HG03575 (cell line): Measurements from ENCODE around the gene SLC4A7.
A peak's percentile ranks its signal among the peaks of the same experiment; 100 is the strongest.
"Not testable (repeated sequence)": the region's sequence is repeated elsewhere in the genome, so short reads cannot be mapped to it uniquely, and the experiment has no call there.

Source experiments
- ATAC-seq: cut with Tn5 transposase; IDR thresholded peaks from one replicate; pipeline ENCODE4 v1.9.1; 2021; ENCODE audit not compliant: unreplicated experiment, insufficient number of reproducible peaks, low FRiP score; ENCODE audit errors: extremely low read depth

The SLC4A7 gene

DNA sequence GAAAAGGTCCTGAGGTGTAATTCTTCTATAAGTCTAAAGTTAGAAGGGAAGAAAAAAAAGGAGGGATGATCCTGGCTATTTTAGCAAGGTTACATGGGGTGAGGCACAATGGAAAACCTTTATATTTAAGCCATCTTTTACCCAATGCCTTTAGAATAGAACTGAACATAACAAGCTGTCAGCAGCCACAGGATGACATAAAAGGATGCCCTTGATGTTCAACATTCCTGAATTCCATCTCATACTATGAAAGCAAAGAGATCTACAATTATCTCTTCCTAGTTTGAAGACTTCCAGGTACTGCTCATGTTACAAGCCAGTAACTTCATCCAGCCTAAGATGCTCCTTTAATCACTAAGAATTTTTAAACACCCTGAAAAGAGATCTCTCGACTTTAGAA lies 141.9 kb downstream of the SLC4A7 start:
- no peak for ATAC-seq

DNA sequence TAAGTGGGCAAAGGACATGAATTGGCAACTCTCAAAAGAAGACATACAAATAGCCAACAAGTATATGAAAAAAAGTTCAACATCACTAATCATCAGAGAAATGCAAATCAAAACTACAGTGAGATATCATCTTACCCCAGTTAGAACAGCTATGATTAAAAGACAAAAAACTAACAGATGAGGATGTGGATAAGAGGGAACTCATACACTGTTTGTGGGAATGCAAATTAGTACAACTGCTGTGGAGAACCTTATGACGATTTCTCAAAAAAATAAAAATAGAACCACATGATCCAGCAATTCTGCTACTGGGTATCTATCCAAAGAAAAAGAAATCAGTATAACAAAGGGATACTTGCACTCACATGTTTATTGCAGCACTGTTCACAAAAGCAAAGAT lies 143.7 kb downstream of the SLC4A7 start:
- peak; percentile 90 for ATAC-seq

- ATAC-seq = no peak
Observed at GRCh38 chr3:27335571-27335970, 148.6 kb downstream of the SLC4A7 start.

DNA sequence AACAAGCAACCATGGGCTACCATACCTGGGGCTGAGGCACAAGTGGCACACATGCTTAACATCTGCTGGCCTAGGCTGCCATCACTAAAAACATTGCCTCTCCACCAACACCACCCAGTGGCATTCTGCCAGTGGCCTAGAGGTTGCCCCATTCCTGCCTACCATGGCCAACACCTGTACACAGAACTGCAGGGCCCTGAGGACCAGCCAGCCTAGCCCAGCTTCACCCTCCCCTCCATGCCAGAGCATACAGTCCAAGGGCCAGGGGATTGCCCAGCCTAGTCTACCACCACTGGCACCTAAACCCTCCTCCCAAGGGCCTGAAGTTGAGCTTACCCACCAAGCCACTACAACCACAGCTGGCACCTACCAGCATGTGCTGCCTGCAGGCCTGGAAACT lies 150.3 kb downstream of the SLC4A7 start:
- ATAC-seq = no peak

GRCh38 chr3:27328982-27329762 lies 155.0 kb downstream of the SLC4A7 start:
- not testable (repeated sequence) for ATAC-seq

DNA sequence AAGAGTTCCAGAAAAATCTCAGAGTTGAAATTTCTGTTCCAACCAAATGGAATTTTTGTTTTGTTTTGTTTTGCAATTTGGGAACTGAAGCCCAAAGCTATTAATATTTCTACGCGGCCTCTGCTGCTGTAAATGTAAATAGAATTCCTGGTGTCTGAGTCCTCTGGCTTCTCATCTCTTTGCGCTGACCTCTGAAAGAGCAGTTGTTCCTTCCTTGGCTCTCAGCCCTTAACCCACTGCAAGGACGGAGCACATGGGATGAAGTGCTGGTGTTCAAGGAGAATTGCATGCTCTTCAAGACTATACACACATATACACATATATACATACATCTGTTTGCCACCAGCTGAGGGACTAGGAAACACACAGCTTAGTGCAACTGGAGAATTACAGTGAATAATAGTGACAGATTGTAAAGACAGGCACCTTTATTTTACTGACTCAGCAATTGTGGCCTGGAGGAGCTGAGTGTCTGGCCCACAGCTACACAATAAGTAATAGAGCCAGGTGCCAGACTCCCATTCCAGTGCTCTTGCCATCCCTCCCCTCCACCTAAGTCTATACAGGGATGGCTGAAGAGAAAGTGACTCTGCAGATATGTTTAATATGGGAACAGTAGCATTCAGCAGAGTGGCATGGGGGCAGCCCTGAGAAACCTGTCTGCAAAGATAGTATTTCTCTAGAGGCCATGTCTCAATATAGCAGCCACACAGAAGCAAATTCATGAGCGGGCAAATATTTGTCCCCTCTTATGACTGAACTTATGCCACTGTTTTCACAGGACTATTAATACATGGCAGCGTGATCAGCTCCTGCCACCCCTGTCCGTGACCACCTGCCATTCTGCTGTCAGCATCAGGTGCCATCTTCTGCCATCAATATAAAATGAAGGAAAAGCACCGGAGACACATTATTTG lies 157.3 kb downstream of the SLC4A7 start:
- no peak for ATAC-seq

DNA sequence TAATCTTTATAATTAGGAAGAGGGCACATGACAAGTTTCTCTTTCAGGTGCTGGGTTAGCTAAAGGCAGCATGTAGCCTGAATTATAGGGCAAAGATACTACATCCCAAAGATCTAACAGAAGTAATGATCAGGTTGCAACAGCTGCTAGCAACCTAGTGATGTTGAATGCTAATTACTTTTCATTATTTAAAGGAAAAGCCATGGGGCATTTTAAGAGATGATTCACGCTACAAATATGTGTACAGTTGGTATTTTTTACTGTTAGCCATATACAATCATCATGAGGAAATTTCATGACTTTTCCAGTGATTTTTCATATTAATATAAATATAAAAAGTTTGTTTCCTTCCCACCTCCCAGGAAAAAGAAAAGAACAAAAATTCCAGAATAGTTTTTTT lies 158.0 kb downstream of the SLC4A7 start:
- no peak for ATAC-seq

DNA sequence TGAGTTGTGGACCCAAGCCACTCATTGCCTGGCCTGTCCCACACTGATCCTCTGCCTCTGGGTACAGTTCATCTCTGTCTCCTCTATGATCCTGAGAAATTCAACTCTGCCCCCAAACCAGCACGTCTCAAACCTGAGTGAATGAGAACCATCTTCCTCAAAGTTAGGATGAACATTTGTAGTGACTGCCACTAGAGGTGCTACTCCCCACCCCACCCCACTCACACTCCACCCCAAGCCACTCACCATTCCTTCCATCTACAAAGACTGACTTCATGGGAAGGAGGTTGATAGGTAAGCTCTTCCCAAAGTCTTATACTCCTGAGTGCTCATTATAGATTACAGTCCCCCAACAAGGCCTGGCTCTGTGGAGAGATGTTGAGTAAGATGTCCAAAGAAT lies 158.8 kb downstream of the SLC4A7 start:
- no peak for ATAC-seq

DNA sequence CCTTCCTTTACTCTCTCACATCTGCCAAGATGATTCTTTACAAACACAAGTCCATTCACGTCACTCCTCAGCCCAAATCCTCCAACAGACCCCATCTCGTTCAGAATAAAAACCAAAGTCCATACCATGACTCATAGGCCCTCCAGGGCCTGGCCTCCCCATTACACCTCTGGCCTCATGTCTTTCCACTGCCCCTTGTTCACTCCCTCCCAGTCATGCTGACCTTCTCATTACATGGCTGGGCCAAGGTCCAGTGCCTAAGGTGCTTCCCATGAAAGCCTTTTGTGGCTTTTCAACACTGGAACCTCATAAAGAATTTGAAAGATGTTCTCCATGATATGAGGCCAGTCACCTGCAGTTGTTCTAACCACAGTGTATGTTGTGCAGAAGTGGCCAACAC lies 159.5 kb downstream of the SLC4A7 start:
- no peak for ATAC-seq

GRCh38 chr3:27323087-27323570 lies 161.1 kb downstream of the SLC4A7 start:
- ATAC-seq = no peak
